K562 (cell line): Measurements from ENCODE around the gene PHOSPHO1. TPM values are rescaled to one million over a fixed set of nuclear protein-coding genes. Genes with fewer than 3 reads are reported as not detected.

Source experiments
- MGA ChIP-seq: fragments of 450-650 bp; IDR thresholded peaks from 2 replicates; pipeline ENCODE4 v1.6.1; 2016; ENCODE audit warnings: mild to moderate bottlenecking, moderate library complexity
- ZBTB7A ChIP-seq: IDR thresholded peaks from 2 replicates; pipeline ENCODE4 v1.6.1; 2011; ENCODE audit warnings: low read depth, mild to moderate bottlenecking, low read length, moderate library complexity, borderline replicate concordance; ENCODE audit not compliant: control insufficient read depth
- polyA plus RNA-seq, 8 experiments: library from polyadenylated mRNA; depleted of rRNA in 4 of 8; stranded (reverse) in 5 of 8; unstranded in 3 of 8; fragments of >200 nt; fragmentation: Nextera tagmentation in 2 of 8; fragmentation: Illumina TruSeq in 1 of 8; extraction: Ambion mirVana in 2 of 8; extraction: Trizol in 1 of 8; gene quantifications; 2 replicates each; pipeline versions ENCODE4 v1.2.1 to v1.2.3, GENCODE V29; 2011 to 2014; ENCODE audit warnings: inconsistent platforms in 1 of 8, missing spikeins in 1 of 8
- total RNA-seq, 7 experiments: library from RNA; depleted of rRNA in 6 of 7; stranded (reverse); fragments of >200 nt in 6 of 7; fragmentation: Illumina TruSeq in 2 of 7; extraction: Trizol in 2 of 7; gene quantifications; 2 replicates each; pipeline versions ENCODE4 v1.2.1 to v1.2.3, GENCODE V29; 2011 to 2021; ENCODE audit warnings: low replicate concordance in 1 of 7

Gene PHOSPHO1
- total and polyA plus RNA-seq, 9 of the 15 experiments (the other 6 are each of a cell fraction or from before 2014, with no cell fraction given): 0.06 to 0.07 TPM; not detected in 7

- TF ChIP-seq ZBTB7A (peak; percentile 69; the same call in 1 of the 2 replicates), MGA (peak; percentile 44)
Measured at GRCh38 chr17:49218941-49219913, 11.4 kb downstream of the PHOSPHO1 start (continued).
